ENCODE results near the gene UBE2J1. TPM values are rescaled to one million over a fixed set of nuclear protein-coding genes. Genes with fewer than 3 reads are reported as not detected.

UBE2J1 gene
- total and polyA plus RNA-seq, 10 of the 15 experiments (the other 5 are each of a cell fraction or from before 2014, with no cell fraction given) = 48.7 to 131 (median 90.0) TPM

DNA sequence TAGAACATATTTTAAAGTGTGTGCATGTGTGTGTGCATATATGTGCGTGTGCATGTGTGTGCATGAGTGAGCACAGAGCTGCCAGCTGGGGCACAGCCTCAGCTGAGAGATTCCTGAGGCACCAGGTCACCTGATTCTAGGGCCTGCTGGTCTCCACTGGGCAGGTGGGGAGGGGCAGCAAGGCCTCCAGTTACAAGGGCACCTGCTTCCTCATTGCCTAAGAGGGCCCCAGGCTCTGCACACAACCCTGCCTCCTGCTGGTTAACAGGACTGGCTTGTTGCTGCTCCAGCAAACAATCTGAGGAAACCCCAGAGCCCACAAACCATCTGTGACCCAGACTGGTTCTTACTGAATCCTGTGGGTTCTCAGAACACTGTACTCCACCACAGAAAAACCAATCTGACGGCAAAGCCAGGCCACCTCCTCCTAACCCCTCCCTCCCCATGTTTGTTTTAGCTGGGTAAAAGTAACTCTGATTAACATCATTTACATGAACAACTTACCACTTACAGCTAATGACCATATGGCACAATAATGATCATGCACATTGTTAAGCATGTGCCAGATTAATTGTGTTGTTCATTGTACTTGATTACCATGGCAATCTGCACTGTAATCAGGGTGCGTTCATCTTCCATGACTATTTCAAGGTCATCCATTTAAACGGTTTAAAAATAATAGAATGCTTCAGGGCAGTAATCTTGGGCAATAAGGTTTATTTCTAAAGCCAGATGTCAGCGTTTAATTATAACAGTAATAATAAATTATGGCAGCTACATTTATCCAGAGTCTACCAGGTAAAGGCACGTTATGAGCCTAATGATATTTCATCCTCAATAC is 23.1 kb upstream of the UBE2J1 start (continued):
- peak; percentile 85; the same call in 1 of the 2 replicates for TF ChIP-seq BCL11A (IDR thresholded peaks at IDR 0.05; ENCODE audit: low read depth, low read length)
- 0 out of 2 replicates have a peak, but pooled peaks have one; percentile 37 for TF ChIP-seq DPF2 (IDR thresholded peaks at IDR 0.05)
- no peak for TF ChIP-seq POLR2AphosphoS2 (IDR thresholded peaks at IDR 0.05; ENCODE audit: low read depth, low read length)
- no peak for TF ChIP-seq FOXK2 (IDR thresholded peaks at IDR 0.05)
- no peak for TF ChIP-seq ETV6 (conservative IDR thresholded peaks at IDR 0.05 in 1 of 2, IDR thresholded peaks at IDR 0.05 in 1 of 2; ENCODE audit: borderline replicate concordance in 1 of 2, low read depth in 1 of 2)
- TF ChIP-seq, protein P1, sequence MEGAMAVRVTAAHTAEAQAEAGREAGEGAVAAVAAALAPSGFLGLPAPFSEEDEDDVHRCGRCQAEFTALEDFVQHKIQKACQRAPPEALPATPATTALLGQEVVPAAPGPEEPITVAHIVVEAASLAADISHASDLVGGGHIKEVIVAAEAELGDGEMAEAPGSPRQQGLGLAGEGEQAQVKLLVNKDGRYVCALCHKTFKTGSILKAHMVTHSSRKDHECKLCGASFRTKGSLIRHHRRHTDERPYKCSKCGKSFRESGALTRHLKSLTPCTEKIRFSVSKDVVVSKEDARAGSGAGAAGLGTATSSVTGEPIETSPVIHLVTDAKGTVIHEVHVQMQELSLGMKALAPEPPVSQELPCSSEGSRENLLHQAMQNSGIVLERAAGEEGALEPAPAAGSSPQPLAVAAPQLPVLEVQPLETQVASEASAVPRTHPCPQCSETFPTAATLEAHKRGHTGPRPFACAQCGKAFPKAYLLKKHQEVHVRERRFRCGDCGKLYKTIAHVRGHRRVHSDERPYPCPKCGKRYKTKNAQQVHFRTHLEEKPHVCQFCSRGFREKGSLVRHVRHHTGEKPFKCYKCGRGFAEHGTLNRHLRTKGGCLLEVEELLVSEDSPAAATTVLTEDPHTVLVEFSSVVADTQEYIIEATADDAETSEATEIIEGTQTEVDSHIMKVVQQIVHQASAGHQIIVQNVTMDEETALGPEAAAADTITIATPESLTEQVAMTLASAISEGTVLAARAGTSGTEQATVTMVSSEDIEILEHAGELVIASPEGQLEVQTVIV (IDR thresholded peaks at IDR 0.05; ENCODE audit: borderline replicate concordance, partially characterized antibody) = no peak
- TF ChIP-seq NBN (IDR thresholded peaks at IDR 0.05) = peak; percentile 66; the same call in 1 of the 2 replicates
- peak; percentile 58 for TF ChIP-seq IRF4 (IDR thresholded peaks at IDR 0.05; ENCODE audit: low read depth, low read length)
- TF ChIP-seq, protein P2, sequence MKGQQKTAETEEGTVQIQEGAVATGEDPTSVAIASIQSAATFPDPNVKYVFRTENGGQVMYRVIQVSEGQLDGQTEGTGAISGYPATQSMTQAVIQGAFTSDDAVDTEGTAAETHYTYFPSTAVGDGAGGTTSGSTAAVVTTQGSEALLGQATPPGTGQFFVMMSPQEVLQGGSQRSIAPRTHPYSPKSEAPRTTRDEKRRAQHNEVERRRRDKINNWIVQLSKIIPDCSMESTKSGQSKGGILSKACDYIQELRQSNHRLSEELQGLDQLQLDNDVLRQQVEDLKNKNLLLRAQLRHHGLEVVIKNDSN (IDR thresholded peaks at IDR 0.05; ENCODE audit: borderline replicate concordance, extremely low read length, insufficient read depth, low read depth, low read length) = no peak
- TF ChIP-seq PML (IDR thresholded peaks at IDR 0.05; ENCODE audit: low read length) = no peak
- no peak for TF ChIP-seq HDAC6 (IDR thresholded peaks at IDR 0.05; ENCODE audit: unreplicated experiment)
- no peak for TF ChIP-seq RFX5 (IDR thresholded peaks at IDR 0.05; ENCODE audit: low read depth, low read length)
- TF ChIP-seq, protein P3, sequence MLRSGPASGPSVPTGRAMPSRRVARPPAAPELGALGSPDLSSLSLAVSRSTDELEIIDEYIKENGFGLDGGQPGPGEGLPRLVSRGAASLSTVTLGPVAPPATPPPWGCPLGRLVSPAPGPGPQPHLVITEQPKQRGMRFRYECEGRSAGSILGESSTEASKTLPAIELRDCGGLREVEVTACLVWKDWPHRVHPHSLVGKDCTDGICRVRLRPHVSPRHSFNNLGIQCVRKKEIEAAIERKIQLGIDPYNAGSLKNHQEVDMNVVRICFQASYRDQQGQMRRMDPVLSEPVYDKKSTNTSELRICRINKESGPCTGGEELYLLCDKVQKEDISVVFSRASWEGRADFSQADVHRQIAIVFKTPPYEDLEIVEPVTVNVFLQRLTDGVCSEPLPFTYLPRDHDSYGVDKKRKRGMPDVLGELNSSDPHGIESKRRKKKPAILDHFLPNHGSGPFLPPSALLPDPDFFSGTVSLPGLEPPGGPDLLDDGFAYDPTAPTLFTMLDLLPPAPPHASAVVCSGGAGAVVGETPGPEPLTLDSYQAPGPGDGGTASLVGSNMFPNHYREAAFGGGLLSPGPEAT (IDR thresholded peaks at IDR 0.05; ENCODE audit: low read depth) = 0 out of 2 replicates have a peak, but pooled peaks have one; percentile 17
- TF ChIP-seq SUPT20H (IDR thresholded peaks at IDR 0.05; ENCODE audit: borderline replicate concordance, control insufficient read depth, low read depth, low read length) = no peak
- TF ChIP-seq, protein P4, sequence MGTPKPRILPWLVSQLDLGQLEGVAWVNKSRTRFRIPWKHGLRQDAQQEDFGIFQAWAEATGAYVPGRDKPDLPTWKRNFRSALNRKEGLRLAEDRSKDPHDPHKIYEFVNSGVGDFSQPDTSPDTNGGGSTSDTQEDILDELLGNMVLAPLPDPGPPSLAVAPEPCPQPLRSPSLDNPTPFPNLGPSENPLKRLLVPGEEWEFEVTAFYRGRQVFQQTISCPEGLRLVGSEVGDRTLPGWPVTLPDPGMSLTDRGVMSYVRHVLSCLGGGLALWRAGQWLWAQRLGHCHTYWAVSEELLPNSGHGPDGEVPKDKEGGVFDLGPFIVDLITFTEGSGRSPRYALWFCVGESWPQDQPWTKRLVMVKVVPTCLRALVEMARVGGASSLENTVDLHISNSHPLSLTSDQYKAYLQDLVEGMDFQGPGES (IDR thresholded peaks at IDR 0.05) = no peak
- TF ChIP-seq, protein P5, sequence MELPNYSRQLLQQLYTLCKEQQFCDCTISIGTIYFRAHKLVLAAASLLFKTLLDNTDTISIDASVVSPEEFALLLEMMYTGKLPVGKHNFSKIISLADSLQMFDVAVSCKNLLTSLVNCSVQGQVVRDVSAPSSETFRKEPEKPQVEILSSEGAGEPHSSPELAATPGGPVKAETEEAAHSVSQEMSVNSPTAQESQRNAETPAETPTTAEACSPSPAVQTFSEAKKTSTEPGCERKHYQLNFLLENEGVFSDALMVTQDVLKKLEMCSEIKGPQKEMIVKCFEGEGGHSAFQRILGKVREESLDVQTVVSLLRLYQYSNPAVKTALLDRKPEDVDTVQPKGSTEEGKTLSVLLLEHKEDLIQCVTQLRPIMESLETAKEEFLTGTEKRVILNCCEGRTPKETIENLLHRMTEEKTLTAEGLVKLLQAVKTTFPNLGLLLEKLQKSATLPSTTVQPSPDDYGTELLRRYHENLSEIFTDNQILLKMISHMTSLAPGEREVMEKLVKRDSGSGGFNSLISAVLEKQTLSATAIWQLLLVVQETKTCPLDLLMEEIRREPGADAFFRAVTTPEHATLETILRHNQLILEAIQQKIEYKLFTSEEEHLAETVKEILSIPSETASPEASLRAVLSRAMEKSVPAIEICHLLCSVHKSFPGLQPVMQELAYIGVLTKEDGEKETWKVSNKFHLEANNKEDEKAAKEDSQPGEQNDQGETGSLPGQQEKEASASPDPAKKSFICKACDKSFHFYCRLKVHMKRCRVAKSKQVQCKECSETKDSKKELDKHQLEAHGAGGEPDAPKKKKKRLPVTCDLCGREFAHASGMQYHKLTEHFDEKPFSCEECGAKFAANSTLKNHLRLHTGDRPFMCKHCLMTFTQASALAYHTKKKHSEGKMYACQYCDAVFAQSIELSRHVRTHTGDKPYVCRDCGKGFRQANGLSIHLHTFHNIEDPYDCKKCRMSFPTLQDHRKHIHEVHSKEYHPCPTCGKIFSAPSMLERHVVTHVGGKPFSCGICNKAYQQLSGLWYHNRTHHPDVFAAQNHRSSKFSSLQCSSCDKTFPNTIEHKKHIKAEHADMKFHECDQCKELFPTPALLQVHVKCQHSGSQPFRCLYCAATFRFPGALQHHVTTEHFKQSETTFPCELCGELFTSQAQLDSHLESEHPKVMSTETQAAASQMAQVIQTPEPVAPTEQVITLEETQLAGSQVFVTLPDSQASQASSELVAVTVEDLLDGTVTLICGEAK (IDR thresholded peaks at IDR 0.05; ENCODE audit: borderline replicate concordance) = no peak
- TF ChIP-seq YBX1 (IDR thresholded peaks at IDR 0.05) = no peak
- no peak for TF ChIP-seq TCF7 (IDR thresholded peaks at IDR 0.05; ENCODE audit: borderline replicate concordance)
